AG09319 (cell line): ENCODE data around the gene PTPRD.

Experiments used
- DNase-seq: peaks from one replicate; pipeline ENCODE4 v3.0.0-alpha.2; 2010; ENCODE audit warnings: low read depth; ENCODE audit errors: extremely low read depth
- CTCF ChIP-seq: IDR thresholded peaks from 2 replicates; pipeline ENCODE4 v1.5.1; 2011; ENCODE audit warnings: low read depth, mild to moderate bottlenecking, inconsistent platforms, low read length, moderate library complexity

Gene PTPRD

GRCh38 chr9:8852301-8852864, 1760.4 kb downstream of the PTPRD start:
- no peak for TF ChIP-seq CTCF
- DNase-seq = no peak

GRCh38 chr9:8850914-8851313, 1761.9 kb downstream of the PTPRD start:
- no peak for TF ChIP-seq CTCF
- DNase-seq = no peak

GRCh38 chr9:8845808-8846207, 1767.0 kb downstream of the PTPRD start:
- no peak for DNase-seq
- TF ChIP-seq CTCF = no peak

- no peak for TF ChIP-seq CTCF
- DNase-seq = no peak
Observed at GRCh38 chr9:8845376-8845775, 1767.4 kb downstream of the PTPRD start.

GRCh38 chr9:8844549-8844948, 1768.3 kb downstream of the PTPRD start:
- TF ChIP-seq CTCF = no peak
- DNase-seq = no peak

GRCh38 chr9:8842402-8843193, 1770.2 kb downstream of the PTPRD start:
- no peak for DNase-seq
- no peak for TF ChIP-seq CTCF

- TF ChIP-seq CTCF = no peak
Observed at GRCh38 chr9:8838136-8838535, 1774.7 kb downstream of the PTPRD start.

More at GRCh38 chr9:8838136-8838535, 1774.7 kb downstream of the PTPRD start:
- no peak for DNase-seq
